ENCODE measurements around the gene YAP1.

The YAP1 gene

DNA sequence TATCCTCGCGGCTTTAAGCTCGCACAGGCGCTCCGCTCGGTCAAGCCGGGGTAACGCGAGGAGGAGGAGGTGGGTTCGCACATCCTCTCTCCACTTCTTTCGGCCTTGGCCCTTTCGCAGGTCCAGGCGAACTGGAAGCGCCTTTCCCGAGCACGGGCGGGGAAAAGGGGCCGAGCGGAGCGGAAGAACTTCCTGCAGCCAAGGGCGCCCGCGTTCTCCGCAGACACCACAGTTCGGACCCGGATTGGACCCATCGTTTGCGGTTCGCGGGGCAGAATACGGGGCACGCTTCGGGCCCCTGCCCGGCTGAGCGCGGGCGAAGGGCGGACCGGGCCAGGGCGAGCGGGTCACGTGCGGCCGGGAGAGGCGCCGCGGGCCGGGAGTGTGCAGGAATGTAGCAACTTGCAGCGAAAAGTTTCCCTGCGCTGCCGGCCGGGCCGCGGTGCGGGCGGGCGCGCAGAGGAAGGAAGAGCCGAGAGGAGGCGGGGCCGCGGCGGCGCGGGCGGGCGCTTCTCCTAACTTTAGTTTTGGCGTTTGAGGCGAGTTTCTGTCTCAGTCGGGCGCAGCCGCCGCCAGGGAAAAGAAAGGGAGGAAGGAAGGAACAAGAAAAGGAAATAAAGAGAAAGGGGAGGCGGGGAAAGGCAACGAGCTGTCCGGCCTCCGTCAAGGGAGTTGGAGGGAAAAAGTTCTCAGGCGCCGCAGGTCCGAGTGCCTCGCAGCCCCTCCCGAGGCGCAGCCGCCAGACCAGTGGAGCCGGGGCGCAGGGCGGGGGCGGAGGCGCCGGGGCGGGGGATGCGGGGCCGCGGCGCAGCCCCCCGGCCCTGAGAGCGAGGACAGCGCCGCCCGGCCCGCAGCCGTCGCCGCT is at the start of gene YAP1:
Gene YAP1, plus strand, starts transcription at position 552 of the 865 bp plus-strand sequence. CDS start 402 bp downstream, outside the sequence.
- DNase-seq, result peak; percentile 50

DNA sequence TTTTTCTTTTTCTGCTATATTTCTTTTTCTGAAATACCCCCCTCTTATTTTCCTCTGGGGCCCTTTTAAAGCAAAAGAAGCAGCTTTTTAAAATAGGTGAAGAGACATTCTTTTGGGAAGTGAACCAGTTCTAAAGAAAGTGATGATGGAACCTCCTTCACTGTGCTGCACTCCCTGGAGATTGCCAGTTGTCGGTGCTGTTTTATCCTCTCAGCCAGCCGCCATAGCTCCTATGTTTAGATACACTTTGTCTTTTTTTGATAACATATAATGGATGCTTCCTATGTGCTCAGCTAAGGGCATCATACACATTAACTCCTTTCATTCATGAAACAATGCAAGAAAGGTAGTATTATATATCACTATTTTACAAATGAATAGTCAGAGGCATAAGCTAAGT is 49.0 kb upstream of the YAP1 start:
- DNase-seq, result no peak

DNA sequence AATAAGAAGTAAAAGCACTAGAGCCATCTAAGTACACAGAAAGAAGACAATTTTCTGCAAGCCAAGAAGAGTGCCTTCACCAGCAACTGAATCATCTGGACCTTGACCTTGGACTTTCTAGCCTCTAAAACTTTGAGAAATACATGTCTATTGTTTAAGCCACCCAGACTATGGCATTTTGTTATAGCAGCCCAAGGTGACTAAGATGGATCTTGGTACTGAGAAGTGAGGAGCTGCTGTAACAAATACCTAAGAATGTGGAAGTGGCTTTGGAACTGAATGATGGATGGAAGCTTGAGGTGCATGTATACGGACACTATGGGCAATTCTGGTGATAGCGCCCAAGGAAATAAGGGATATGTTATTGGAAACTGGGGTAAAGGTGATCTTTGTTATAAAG is 48.1 kb upstream of the YAP1 start:
- DNase-seq, result no peak

GRCh38 chr11:102064316-102064715 is 45.9 kb upstream of the YAP1 start:
- no peak for DNase-seq

- DNase-seq, result no peak
Measured at GRCh38 chr11:102070766-102071165, 39.5 kb upstream of the YAP1 start.

DNA sequence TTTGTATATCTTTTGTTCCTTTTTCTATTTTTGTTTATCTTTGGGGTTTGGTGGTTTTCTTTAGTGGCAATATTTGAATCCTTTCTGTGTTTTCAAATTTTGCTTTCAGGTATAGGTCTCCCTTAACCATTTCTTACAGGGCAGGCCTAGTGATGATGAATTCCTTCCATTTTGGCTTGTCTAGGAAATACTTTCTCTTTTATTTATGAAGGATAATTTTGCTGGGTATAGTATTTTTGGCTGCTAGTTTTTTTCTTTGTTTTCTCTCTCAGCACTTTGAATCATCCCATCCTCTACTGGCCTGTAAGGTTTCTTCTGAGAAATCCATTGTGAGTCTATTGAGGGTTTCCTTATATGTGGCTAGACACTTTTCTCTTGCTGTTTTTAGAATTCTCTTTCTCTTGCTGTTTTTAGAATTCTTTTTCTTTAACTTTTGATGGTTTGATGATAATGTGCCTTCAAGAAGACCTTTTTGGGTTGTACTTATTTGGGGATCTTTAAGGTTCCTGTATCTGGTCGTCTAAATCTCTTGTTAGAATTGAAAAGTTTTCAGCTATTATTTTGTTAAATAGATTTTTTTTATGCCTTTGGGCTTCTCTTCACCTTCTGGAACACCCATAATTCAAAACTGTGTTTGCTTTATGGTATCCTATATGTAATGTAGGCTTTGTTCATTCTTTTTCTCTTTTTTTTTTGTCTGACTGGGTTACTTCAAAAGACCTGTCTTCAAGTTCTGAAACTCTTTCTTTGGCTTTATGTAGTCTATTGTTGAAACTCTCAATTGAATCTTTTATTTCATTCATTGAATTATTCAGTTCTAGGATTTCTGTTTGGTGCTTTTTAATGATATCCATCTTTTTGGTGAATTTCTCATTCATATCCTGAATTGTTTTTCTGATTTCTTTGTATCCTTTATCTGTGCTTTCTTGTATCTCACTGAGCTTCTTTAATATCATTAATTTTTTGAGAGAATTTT is 38.5 kb upstream of the YAP1 start:
- no peak for DNase-seq

DNA sequence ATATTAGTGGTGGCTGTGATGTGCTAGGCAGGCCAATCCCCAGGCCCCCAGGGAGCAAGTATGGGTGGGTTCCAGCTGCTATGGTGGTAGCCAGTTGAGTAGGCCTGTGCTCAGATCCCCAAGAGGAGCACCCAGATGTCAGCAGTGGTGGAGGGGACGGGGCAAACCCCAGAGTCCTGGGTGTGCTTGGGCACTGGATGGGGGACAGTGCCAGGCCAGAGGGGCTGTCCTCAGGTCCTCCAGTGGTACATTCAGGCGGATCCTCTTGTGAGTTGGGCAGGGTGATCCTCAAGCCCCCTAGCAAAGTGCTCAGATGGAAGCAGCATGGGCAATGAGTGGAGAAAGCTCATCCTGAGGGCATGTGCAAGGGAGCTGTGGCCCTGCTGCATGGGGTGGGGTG is 37.0 kb upstream of the YAP1 start:
- no peak for DNase-seq

DNA sequence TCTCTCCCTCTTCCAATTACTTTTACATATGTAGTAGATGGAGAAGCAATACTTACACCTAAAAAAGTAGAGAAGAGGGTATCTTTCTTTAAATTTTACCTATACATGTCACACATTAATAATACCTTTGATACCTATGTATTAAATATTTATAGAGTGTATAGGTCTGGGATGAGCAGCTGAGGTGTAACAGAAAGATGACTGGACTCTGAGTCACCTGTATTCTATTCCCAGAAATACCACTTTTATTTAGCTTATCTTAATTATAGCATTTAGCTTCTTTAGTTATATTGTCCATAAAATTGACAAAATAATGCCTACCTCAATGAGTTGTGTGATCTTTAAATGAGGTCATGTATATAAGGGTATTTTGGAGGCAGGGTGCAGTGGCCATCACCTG is 30.6 kb upstream of the YAP1 start:
- DNase-seq, result no peak

- no peak for DNase-seq
Measured at GRCh38 chr11:102081313-102081712, 28.9 kb upstream of the YAP1 start.

GRCh38 chr11:102085864-102086551 is 24.2 kb upstream of the YAP1 start:
- no peak for DNase-seq

DNA sequence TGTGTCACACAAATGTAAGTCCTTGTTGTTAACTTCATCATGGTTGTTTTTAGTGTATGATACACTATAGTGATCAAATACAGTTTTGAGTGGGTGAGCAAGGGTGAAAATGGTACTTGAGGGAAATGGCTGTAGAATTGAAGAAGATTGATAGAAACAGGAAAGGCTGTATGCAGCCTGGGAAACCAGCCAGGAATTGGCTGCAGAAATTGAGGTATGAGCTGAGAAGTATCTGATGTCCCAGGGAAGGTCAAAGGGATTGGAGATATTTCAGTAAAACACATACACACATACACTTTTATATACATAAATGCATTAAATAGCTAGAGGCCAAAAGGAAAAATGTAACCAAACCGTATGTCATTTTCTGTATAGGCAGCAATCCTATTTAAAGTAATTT is 13.1 kb upstream of the YAP1 start:
- no peak for DNase-seq

GRCh38 chr11:102099755-102100154 is 10.5 kb upstream of the YAP1 start:
- no peak for DNase-seq

- no peak for DNase-seq
Measured at GRCh38 chr11:102108734-102109440, 1.4 kb upstream of the YAP1 start.

DNA sequence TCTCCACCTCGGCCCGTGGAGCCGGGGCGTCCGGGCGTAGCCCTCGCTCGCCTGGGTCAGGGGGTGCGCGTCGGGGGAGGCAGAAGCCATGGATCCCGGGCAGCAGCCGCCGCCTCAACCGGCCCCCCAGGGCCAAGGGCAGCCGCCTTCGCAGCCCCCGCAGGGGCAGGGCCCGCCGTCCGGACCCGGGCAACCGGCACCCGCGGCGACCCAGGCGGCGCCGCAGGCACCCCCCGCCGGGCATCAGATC is 439 bp downstream of the YAP1 start:
- no peak for DNase-seq

GRCh38 chr11:102111011-102111786 is 952 bp downstream of the YAP1 start:
- no peak for DNase-seq

DNA sequence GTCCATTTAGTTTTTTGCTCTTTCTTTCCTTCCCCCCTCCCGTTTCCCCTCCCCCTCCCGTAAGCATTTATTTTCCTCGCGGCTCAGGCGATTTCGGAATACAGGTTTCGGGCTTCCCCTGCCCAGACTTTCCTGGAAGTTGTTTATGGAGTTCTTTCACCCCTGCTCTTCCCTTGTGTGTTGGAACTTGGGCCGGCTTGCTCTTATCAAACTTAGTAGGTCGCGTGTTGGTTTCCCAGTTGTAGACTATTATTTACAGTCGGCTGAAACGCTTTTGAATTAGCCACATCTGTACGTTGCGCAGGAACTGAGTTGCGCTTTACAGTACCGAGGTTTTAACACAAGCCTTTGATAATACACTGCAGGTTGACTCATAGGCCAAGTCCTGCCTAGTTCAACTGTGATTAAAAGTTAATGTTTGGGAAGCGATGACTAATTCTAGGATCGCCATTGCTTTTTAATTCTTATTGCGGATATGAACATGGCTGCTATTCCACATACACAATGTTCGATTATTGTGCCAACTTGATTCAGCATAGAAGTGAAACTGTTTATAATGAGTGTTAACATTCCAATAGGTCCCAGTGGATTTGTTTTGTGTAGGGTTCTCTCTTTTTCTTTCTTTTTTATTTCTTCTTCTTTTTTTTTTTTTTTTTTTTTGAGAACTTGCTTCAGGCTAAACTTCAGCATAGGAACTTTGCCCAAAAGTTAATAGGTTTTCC is 1.7 kb downstream of the YAP1 start:
- no peak for DNase-seq

- DNase-seq, result no peak
Measured at GRCh38 chr11:102112509-102112821, 2.2 kb downstream of the YAP1 start.

DNA sequence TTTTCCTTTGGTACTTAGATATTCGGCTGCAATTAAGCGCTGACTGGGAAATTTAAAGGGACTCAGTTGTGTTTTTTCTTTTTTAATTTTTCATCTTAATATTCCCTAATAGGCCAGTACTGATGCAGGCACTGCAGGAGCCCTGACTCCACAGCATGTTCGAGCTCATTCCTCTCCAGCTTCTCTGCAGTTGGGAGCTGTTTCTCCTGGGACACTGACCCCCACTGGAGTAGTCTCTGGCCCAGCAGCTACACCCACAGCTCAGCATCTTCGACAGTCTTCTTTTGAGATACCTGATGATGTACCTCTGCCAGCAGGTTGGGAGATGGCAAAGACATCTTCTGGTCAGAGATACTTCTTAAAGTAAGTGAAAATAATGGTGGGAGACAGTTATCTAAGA is 3.8 kb downstream of the YAP1 start:
- no peak for DNase-seq

DNA sequence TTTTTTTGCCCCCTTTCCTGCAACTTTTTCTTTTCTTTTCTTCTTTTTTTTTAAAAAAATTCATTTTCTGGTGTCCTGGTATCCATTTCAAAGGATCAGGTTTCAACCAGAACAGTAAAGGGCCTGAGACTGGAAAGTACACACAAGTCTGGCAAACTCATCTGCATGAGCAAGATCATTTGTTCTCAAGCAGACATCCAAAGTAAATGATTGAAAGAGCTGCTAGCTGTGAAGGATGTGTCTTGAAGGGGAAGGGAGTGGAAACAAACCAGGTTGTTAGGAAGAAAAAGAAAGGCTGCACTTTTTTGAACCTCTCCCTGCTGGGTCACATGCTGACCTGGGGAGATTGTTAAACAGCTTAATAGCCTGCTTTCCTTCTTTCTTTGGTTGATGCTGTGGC is 5.3 kb downstream of the YAP1 start:
- DNase-seq, result no peak

DNA sequence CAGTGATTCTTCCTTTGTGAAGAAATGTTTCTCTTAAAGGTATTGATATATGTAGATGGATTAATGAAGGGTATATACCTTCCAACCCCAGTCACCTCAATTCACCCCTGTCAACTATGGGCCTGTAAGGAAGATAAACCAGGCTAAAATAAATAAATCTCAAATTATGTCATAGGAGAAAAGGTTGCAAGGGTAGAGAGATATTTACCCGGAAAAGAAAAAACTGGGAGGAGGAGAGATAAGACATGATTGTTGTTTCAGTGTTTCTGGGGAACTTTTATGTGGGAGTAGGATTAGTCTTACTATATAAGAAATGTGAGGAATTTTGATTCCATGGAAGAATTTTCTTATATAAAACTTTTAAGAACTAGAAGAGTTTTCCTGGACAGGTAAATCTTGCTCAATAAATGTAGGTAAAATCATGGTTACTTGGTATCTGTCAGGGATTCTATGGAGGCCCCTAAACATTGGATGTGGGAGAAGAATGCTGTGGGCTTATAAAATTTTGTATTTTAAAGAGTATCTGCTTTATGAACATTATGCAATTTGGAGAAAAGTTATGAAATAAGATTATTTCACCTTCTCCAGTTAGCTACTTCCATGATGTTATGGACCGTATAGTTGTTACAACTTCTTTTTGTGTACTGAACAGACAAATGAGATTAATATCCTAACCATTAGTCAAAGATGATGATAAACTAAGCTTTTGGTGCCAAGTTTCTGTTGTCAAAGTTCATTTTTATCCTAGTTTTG is 6.4 kb downstream of the YAP1 start:
- DNase-seq, result no peak

Data from activated T-cell treated with anti-CD3 and anti-CD28 coated beads for 4 hours (primary cell).